ENCODE results near the gene MOB3A. TPM values are rescaled to one million over a fixed set of nuclear protein-coding genes. Genes with fewer than 3 reads are reported as not detected.

Gene MOB3A
- total RNA-seq, 1 donor from 2014 or later: 7.7 TPM

- DNase-seq (ENCODE audit: low spot score): no peak
Observed at GRCh38 chr19:2081873-2082810, 14.0 kb downstream of the MOB3A start.

GRCh38 chr19:2080336-2080988 is 15.7 kb downstream of the MOB3A start:
- DNase-seq (ENCODE audit: low spot score): no peak

- DNase-seq (ENCODE audit: low spot score): no peak
Observed at GRCh38 chr19:2079865-2080301, 16.2 kb downstream of the MOB3A start.

- no peak for DNase-seq (ENCODE audit: low spot score)
Observed at GRCh38 chr19:2079076-2079864, 16.9 kb downstream of the MOB3A start.

- no peak for DNase-seq (ENCODE audit: low spot score)
Observed at GRCh38 chr19:2077833-2078619, 18.1 kb downstream of the MOB3A start.

GRCh38 chr19:2077398-2077797 is 18.7 kb downstream of the MOB3A start:
- DNase-seq (ENCODE audit: low spot score): no peak

- DNase-seq (ENCODE audit: low spot score): no peak
Observed at GRCh38 chr19:2076526-2076944, 19.6 kb downstream of the MOB3A start.

- no peak for DNase-seq (ENCODE audit: low spot score)
Observed at GRCh38 chr19:2072757-2073551, 23.2 kb downstream of the MOB3A start.

- DNase-seq (ENCODE audit: low spot score): no peak
Observed at GRCh38 chr19:2070986-2071673, 25.0 kb downstream of the MOB3A start.

GRCh38 chr19:2070436-2070827 is 25.7 kb downstream of the MOB3A start:
- no peak for DNase-seq (ENCODE audit: low spot score)

- no peak for DNase-seq (ENCODE audit: low spot score)
Observed at GRCh38 chr19:2064788-2065524, 31.2 kb downstream of the MOB3A start.

- no peak for DNase-seq (ENCODE audit: low spot score)
Observed at GRCh38 chr19:2064395-2064787, 31.7 kb downstream of the MOB3A start.

- DNase-seq (ENCODE audit: low spot score): no peak
Observed at GRCh38 chr19:2063824-2064223, 32.3 kb downstream of the MOB3A start.

GRCh38 chr19:2062770-2063169 is 33.4 kb downstream of the MOB3A start:
- no peak for DNase-seq (ENCODE audit: low spot score)

- no peak for DNase-seq (ENCODE audit: low spot score)
Observed at GRCh38 chr19:2062389-2062729, 33.8 kb downstream of the MOB3A start.

GRCh38 chr19:2061495-2062388 is 34.4 kb downstream of the MOB3A start:
- DNase-seq (ENCODE audit: low spot score): peak; percentile 99

GRCh38 chr19:2060884-2061494 is 35.1 kb downstream of the MOB3A start:
- peak; percentile 88 for DNase-seq (ENCODE audit: low spot score)

All from umbilical cord (tissue), 2 donors.